Bone marrow (tissue), 2 donors: ENCODE data around the gene PLCH1.

Experiments
- DNase-seq, 2 donors: peaks; one replicate each; lab custom pipeline; 2025; lab: John Stamatoyannopoulos, UW

Gene PLCH1

DNA sequence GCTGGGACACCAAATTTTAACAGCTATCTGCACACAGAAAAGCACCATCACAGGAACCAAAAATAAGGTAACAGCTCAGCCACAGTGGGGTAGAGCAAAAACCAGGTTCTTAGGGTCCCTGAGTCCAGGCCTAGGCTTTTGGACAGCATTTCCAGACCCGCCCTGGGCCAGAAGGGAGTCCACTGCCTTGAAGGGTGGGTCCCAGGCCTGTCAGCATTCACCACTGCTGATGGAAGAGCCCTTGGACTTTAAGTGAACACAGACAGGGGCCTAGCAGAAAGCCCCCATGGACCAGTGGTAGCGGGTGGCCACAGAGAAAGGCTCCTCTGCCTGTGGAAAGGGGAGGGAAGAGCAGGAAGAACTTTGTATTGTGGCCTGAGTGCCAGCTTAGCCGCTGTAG is 56.4 kb downstream of the PLCH1 start:
- no peak for DNase-seq

DNA sequence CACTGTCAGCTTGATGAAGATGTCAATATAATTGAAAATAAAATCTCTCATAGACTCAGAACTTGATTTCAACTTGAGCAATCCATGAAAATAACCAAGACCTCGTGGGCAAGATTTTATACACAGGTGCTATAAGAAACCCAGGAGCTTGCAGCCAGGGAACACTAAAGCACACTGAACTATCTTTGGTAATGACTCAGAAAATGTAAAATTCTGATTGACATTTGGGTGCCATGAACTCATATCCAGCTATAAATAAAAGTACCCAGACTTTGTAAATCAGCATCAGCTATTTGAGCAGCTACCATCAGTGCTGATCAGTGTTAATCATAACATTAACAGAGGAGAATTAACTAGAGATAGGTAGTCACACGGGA is 61.5 kb downstream of the PLCH1 start:
- no peak for DNase-seq

DNA sequence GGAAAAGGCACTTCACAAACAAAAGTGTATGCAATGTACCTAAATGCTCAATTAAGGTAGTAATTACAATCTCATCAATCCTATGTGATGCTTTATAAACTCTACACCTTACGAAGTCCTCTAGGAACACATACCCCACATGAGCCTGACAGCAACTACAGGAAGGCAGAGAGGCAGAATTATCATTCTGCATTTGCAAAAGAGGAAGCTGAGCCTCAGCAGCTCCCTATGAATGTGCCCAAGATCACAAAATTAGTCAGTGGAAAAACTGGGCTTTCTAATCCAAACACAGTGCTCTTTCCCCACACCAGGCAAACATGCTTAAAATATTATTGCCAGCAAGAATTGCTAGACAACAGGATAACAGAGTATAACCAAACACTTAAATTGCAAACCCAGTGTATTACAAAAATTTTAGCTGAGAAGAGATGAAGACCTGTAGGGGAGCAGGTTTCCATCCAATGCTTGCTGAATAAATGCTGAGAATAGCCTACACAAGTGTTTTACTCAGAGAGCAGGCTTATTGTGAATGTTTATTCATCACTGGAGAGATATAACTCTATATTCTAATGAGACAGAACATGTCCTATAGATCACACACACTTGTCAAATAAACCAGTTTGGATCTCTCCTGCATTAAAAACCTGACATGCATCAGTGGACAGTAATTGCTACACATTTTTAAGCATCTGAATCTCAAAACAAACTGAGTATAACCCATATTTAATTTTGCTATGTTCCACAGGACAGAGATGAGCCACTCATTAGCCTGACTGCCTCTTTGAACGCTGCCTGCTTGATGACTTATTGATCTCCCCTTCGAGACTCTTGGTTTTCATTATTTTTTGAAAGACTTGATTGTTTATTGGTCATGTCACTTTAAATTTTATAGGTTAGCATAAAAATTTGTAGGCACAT is 62.2 kb downstream of the PLCH1 start:
- DNase-seq, result no peak

DNA sequence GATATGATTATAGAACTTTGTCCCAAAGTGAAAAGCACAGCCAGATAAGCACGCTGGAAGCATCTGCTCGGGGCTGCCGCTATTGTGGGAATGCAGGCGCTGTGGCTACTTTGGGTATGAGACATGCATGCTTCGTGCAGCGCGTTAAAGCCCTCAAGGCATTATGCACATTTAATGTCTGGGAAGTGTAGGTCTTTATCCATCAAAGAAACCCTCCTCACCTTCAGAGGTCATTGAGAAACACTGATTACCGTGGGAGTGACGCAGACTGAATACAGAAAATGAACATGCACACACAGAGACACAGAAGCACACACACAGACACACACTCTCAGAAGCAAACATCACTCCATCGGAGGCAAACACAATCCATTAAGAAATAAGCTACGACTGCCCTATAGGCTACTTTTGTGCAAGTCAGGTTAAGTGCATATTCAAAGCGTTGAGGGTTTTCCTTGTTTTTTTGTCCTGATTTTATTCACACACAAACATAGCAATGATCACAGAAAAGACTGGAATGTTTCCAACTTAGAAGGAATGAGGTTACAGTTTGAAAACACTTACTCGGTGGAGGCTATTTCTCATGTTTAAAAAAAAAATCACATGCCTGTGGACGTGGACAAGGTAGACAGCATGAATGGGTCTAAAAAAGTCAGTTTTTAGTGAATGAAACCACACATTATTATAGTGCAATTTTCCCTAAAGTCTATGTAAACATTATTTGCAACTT is 68.5 kb downstream of the PLCH1 start:
- no peak for DNase-seq

DNA sequence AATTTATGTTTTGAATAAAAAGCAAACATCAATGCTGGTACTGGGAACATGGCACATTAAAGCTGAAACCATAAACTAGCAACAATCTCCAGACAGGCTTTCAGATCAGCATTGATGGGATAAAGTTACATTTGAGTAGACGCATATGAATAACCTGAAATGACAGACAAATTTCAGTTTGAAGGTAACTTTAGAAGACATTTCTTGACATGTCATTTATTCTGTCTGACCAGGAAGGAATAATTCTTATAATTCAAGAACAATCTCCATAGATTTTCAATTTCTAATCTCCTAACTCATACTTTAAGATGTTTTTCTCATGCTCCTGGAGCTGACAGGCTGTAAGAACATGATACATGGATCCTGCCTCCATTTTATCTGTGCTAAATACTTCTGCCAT is 69.8 kb downstream of the PLCH1 start:
- DNase-seq, result no peak

DNA sequence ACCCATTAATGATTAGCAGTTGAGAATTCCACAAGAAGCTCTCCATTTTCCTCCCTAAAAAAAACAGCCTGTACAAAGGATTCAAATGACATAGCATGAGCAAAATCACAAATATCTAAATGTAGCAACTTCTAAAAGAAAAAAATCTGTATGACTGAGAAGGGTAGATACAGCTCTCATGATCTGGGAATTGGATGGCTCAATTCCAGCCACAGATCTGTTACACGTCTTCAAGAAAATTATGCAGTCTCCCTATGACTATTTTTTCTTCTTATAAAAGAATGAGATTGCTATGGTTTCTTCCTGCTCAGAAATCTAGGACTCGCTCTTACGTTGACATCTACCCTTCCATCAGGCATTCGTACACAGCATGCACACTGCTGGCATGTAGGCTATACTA is 71.5 kb downstream of the PLCH1 start:
- no peak for DNase-seq

DNA sequence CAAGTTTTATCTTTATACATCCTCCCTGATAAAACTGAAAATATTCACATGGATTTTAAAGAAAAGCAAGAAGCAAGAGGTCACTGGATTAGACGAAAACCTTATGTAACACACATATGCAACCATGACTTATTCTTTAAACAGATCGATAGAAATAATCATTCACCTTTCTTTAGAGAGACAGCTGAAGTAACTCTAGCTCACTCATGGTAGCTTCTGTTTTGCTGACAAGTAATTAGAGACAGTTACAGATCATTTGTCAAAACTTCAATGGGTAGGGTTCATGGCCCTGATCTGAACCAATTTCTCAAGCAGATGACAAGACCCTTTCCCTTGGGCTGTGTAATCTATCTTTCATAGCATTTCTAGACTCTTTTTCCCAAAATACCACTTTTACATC is 74.5 kb downstream of the PLCH1 start:
- no peak for DNase-seq

DNA sequence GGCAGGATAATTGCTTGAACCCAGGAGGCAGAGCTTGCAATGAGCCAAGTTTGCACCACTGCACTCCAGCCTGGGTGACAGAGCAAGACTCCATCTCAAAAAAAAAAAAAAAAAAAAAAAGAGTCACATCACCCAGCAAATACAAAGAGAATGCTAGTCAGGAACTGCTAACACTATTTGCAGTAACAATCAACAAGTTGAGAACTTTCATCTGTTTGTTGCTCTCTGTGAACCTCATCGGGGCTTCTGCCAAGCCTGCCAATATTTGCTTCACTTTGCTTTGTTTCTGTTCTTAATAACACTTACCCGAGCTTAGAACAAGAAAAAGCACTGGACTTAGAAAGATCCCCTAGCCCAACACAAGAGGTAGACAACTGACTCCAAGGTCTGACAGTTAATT is 76.9 kb downstream of the PLCH1 start:
- no peak for DNase-seq

DNA sequence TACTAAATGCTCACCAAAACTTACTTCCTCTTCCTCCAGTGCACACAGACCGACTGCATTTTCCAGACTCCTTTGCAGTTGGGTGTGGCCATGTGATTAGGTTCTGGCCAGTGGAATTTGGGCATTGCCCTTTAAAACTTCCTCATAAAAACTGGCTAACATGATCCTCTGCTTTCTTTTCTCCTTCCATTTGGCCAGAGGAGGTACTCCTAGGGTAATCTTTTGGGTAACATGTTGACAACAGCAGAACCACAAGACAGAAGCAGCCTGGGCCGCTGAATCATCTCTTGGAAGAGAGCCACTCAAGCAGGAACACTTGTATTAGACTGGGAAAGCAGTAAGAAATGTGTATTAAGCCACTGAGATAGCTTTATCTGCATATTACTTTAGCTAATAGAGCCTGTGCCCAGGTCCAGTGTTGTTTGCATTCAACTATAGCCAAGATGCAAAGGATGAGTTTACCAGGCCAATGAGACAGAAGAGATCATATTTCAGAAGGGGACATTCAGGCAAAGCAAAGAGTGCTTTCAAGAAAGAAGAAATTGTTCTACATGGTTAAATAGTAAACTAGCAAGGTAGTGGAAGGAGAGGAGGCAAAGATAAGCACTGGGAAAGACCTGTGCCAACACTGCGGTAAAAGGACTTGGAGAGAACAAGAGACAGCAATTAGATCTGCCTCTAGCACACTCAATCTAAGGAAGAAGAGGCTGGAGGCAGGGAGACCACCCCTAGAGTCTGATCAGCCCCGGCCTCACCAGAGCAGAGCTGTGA is 79.8 kb downstream of the PLCH1 start:
- DNase-seq, result no peak

DNA sequence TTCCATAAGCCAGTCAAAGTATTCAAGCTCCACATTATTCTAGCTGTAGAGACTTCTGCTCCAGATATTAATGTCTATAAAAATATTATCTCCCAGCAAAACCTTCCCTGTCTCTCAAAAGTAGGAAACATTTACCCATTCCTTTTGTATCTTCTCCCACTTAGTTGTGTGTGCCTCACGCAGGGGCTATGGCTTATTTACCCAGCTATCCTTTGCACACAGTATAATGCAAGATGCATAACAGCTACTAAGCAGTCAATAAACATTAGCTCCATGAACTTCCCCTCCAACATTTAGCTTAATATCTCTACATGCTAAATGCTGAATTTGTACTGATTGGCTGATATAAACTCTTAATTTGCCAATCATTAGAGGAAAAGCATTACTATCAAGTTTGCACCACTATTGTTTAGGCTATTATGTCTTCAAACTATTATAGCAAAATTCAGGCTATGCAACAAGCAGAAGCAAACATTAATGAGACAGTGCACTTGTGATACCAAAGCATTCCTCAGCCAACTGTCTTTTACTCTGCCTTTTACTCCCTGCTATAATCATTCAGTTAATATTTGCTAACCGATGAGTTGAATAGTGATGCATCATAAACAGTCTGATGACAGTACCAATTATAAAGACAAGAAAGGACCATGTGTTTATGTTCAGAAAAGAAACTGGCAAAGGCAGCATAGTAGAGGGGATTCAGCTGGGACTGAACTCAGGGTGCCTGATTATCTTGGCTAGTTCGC is 81.2 kb downstream of the PLCH1 start:
- DNase-seq, result no peak

DNA sequence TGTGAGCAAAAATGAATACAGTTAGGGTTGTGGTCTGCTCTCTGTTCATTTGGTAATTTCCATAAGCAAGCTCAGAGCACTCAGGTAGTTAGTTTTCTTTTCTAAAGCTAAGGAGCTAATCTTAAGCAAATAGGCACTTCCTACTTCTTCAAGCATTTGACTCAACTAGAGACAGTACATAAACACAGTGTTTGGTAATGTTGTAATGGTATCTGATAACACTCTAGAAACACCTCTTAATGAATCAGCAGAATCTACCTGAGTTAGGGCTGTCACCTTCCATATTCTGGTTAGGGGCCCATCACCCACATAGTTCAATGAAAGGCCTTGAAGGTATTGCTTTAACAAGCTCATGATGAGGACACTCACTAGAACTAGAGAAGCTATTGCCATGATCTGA is 83.1 kb downstream of the PLCH1 start:
- no peak for DNase-seq

DNA sequence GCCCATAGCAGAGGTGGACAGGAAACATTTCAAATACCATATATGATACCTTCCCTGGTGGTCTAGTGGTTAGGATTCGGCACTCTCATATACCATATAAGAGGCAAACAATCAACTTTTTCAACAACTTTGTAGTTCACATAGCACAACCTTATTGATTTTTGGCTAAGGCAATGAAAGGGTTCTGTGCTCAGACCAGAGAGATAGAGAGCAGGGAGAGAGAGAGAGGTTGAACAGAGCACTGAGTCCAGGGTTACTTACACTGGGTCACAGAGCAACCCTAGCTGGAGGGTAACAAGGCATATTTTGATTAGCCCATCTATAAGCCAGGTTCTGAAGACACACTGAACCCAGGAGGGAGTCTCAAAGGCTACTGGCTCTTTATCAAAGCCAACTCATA is 83.8 kb downstream of the PLCH1 start:
- DNase-seq, result no peak

DNA sequence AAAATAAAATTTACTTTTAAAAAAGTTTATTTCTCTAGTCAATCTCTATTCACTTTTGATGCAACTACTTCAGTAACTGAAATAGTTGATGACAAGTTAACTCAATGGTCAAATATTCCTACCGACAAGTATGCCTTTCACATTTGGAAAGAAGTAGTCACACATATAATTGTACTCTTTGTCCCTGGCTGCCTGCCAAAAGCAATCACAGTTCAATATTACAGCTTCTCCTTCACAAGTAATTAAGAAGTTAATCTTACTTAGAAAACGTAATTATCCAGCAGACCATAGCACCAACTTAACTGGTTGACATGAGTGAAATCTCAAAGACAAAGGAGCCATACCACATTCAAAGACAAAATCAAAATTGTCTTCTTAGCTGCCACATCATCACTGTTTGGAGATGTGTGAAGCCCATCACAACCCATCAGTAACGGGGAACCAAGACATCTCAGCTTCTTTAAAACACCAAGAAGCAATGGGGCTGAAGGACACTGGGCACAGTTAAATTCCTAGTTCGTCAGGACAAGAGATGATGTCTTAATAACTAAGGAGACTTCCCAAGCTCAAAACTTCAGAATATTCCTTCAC is 86.1 kb downstream of the PLCH1 start:
- no peak for DNase-seq

DNA sequence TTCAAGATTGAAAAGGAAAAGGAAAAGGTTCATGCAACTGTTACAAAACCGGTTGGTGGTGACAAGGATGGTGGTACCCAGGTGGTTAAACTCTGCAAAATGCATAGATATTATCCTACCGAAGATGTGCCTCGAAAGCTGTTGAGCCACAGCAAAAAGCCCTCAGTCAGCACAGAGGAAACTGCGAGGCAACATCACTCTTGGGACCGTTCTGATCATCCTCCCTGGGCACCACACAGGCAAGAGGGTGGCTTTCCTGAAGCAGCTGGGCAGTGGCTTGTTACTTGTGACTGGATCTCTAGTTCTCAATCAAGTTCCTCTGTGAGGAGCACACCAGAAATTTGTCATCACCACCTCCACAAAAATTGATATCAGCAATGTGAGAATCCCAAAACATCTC is 86.9 kb downstream of the PLCH1 start:
- DNase-seq, result no peak

DNA sequence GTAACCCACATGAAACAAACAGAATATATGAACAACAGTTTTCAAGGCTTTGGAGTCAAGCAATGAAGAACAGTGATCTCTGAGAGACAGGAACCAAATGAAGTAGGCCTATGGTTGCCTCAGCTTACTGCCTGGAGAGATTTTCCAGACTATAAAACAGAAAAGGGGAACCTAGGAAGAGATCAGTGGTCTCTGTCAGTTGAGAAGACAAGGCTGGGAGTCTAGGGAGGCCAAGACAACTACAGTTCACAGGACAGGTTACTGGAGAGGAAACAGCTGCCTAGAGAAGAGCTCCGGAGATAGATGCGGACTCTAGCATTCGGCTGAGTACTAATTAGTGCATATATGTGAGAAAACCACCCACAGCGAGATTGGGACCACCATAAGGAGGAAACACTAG is 87.7 kb downstream of the PLCH1 start:
- no peak for DNase-seq

DNA sequence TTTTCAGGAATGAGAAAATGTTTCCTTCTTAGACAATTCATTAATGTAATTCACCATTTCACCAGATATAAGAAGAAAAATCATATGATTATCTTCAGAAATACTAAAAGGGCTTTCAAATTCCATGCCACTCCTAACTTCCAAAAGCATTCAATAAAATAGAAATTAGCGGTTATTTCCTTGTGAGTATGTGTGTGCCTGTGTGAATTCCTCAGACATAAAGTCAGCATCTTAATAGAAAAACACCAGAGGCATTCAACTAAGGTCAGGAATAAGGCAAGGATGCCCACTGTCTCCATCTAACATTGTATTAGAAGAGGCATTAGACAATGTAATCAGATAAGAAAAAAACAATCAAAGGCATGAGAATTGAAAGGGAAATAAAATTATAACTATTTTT is 88.4 kb downstream of the PLCH1 start:
- no peak for DNase-seq

DNA sequence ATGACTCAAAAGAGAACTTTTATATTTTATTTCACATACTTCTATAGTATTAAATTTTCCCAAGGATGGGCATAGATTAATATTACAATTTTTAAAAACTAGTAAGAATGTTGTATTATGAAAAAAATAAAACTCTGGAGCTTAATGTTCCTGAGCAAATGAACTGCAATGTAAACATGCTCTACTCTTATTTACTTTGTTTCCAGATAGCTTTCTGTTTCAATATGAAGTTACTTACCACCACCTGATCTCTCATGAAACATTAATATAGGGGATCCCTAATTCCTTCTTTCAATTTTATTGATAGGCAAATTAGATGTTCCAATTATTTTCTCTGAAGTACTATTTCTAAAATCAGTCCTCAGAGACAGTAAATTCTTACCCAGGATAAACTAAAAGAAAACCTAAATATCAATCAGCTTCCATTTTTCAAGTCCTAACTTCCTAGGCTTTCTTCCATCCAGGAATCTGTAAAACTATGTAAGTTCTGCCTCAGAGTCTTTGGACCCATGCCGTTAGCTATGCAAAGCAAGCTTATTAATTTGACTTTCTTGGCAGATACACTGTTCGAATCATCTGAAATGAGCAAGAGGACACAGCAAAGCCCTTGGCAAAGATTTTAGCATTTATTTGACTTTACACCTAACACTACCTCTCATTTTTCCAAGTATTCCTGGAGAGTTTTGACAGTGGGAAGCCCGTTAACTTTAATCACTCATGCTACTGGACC is 93.2 kb downstream of the PLCH1 start:
- DNase-seq, result no peak

DNA sequence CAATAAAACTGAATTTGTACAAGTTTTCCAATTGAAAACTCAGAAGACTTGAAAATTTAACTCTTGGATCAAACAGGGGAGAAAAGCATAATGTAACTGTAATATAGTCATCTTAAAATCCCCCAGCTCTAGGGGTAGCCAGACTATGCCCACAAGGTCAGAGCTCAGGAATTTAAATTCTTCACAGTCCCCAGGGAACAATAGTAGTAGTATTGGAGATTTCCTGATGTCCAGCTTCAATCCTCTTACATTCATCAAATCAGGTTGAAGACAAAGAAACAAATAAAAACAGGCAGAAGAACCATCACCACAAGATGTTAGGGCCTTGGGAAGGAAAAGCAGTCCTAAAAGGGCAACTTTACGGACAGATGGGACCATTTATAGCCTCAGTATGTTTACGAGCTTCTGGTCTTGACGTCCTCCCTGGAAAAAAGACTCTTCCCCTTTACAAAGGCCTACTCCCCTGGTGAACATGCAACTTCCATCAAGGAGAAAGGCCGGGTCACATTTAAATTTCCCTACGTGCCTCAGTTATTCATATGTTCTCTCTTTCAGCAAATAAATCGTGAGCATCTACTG is 96.8 kb downstream of the PLCH1 start:
- DNase-seq, result no peak

DNA sequence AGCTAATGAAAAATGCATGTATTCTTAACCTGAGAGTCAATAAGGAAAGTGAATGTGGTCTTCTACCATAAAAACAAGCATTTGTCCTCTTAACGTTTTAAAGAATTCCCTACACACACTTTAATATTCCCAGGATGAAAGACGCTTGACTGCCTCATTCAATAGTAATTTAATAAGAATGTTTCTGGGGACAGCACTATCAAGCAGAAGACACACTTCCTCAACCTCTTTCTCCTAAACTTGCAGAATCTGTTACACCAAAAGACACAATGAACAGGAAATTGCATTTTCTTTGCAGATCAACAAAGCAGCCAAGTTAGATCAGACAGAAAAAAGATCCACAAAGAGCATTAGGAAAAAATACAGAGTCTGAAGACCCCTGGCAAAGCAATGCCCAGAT is 97.7 kb downstream of the PLCH1 start:
- no peak for DNase-seq

DNA sequence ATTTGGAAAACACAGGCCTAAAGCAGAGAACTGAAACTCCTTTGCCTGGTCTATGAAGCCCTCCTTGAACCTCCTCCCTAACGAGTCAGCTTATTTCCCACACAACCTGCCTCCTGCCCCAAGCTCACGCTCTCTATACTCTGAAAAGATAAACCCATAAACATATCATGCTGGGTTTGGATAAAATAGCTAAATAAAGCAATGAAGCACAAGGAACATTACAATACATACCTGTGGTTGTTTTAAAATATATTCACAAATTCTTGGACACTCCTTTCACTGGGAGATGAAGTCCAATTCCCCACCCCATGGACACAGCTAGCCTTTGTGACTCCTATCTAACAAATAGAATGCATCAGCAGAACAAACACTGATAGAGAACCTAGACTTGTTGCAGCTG is 98.2 kb downstream of the PLCH1 start:
- DNase-seq, result no peak

DNA sequence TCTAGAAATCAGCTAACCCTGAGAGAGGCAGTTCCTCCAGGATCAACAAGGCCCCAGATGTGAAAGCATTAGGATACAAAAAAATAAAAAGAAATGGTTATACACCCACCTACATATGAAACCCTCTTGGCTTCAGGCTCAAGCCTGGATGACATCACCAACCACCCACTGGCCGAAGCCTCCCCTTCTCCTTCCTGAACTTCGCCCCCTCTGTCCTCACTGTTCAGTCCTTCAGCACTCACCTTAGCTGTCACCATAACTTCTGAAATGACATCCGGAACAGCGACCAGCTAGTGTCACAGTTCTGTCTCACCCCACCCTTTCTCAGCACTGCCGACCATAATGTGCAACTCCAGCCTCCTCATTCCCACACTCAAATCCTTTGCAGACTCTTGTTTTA is 98.7 kb downstream of the PLCH1 start:
- no peak for DNase-seq
